Measurements from ENCODE around the gene EPB41L5.
"Not testable (repeated sequence)": the region's sequence is repeated elsewhere in the genome, so short reads cannot be mapped to it uniquely, and the experiment has no call there.

Gene EPB41L5

GRCh38 chr2:120132691-120133090, 119.8 kb downstream of the EPB41L5 start:
- H3K4me3 ChIP-seq (ENCODE audit: control insufficient read depth, low read depth, low read length) = no peak overlapping the region
- no peak for DNase-seq (ENCODE audit: low read depth)
- TF ChIP-seq CTCF (IDR thresholded peaks at IDR 0.05; ENCODE audit: control insufficient read depth, insufficient read depth, low read depth, low read length, missing control alignments) = no peak

- H3K4me3 ChIP-seq (ENCODE audit: control insufficient read depth, low read depth, low read length) = no peak overlapping the region
- DNase-seq (ENCODE audit: low read depth) = no peak
- TF ChIP-seq CTCF (IDR thresholded peaks at IDR 0.05; ENCODE audit: control insufficient read depth, insufficient read depth, low read depth, low read length, missing control alignments) = no peak
These were observed 120.8 kb downstream of the EPB41L5 start for GRCh38 chr2:120133572-120134244.

- no peak for TF ChIP-seq CTCF (IDR thresholded peaks at IDR 0.05; ENCODE audit: control insufficient read depth, insufficient read depth, low read depth, low read length, missing control alignments)
- DNase-seq (ENCODE audit: low read depth) = peak; percentile 52
- no peak overlapping the region for H3K4me3 ChIP-seq (ENCODE audit: control insufficient read depth, low read depth, low read length)
These were observed 121.4 kb downstream of the EPB41L5 start for GRCh38 chr2:120134263-120134662.

GRCh38 chr2:120135013-120135412, 122.1 kb downstream of the EPB41L5 start:
- not testable (repeated sequence) for DNase-seq (ENCODE audit: low read depth); H3K4me3 ChIP-seq (ENCODE audit: control insufficient read depth, low read depth, low read length)

- no peak for TF ChIP-seq CTCF (IDR thresholded peaks at IDR 0.05; ENCODE audit: control insufficient read depth, insufficient read depth, low read depth, low read length, missing control alignments)
- DNase-seq (ENCODE audit: low read depth) = no peak
- H3K4me3 ChIP-seq (ENCODE audit: control insufficient read depth, low read depth, low read length) = no peak overlapping the region
These were observed 128.0 kb downstream of the EPB41L5 start for GRCh38 chr2:120140866-120141265.

- no peak overlapping the region for H3K4me3 ChIP-seq (ENCODE audit: control insufficient read depth, low read depth, low read length)
- no peak for DNase-seq (ENCODE audit: low read depth)
- no peak for TF ChIP-seq CTCF (IDR thresholded peaks at IDR 0.05; ENCODE audit: control insufficient read depth, insufficient read depth, low read depth, low read length, missing control alignments)
These were observed 128.6 kb downstream of the EPB41L5 start for GRCh38 chr2:120141300-120142069.

GRCh38 chr2:120142528-120143219, 129.8 kb downstream of the EPB41L5 start:
- H3K4me3 ChIP-seq (ENCODE audit: control insufficient read depth, low read depth, low read length) = no peak overlapping the region
- DNase-seq (ENCODE audit: low read depth) = no peak
- no peak for TF ChIP-seq CTCF (IDR thresholded peaks at IDR 0.05; ENCODE audit: control insufficient read depth, insufficient read depth, low read depth, low read length, missing control alignments)
